Iris pigment epithelial cell (primary cell): Measurements from ENCODE around the gene NIPSNAP2.
"Not testable (repeated sequence)": the region's sequence is repeated elsewhere in the genome, so short reads cannot be mapped to it uniquely, and the experiment has no call there.

Source experiments
- DNase-seq: peaks from one replicate; pipeline ENCODE4 v3.0.0-alpha.2; 2011; ENCODE audit warnings: low read depth

The NIPSNAP2 gene

DNA sequence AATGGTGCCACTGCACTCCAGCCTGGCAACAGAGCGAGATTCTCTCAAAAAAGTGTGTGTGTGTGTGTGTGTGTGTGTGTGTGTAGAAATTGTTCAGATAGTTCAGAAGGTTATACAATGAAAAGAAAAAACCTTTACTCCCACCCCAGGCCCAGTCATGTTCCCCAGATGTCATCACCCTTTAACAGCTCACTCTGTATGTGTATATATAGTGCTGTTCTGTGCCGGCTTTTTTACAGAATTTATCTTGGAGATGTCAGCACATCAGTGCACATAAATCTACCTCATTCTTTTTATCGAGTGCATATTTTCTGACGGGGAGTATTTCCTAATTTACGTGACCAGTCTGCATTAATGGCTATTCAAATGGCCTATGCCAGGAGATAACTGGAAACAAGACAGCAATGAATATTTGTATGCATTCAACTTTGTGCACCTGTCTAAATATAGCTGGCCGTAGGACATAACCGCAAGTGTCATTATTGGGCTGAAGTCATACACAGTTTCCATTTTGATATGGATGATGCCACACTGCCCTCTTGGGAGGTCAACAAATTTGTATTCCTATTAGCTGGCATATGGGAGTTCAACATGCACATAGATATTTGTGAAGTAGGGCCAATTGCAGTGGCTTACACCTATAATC lies 11.7 kb downstream of the NIPSNAP2 start:
- no peak for DNase-seq

DNA sequence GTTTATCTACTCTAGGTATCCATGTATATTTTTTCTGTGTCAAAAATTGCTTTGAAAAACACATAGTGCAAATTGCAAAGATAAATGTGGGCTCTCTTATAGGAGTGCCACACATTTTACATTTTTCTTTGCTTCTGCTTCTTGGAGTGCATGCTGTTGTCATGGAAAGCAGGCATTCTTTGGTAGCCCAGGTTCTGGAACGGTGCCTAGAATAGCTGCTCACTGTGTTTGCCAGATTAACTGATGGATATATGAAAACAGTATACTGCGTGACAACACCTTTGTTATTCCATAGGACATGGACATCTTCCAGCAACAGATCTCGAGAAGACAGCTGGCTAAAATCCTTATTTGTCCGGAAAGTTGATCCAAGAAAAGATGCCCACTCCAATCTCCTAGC lies 13.4 kb downstream of the NIPSNAP2 start:
- DNase-seq, result peak; percentile 80

DNA sequence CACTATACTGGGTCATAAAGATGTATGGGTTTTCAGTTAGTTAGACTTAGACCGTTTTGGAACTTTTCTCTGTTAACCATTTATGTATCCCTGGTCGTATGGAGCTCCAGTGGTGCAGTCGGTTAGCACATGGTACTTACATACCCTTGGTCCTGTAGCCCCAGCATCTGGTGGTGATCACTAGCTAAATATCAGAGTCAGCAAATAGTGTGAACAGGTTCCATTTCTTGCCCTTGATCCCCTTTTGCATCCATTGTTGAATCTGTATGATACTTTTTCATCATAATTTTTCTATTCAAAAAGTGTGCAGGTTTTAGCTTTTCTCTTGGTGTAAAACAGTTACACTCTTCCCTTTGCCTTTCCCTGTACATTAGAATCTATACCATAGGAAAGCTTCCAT lies 15.9 kb downstream of the NIPSNAP2 start:
- no peak for DNase-seq

GRCh38 chr7:55983537-55983936 lies 19.2 kb downstream of the NIPSNAP2 start:
- no peak for DNase-seq

GRCh38 chr7:55992346-55992745 lies 28.0 kb downstream of the NIPSNAP2 start:
- no peak for DNase-seq

- no peak for DNase-seq
Measured at GRCh38 chr7:55996856-55997500, 32.6 kb downstream of the NIPSNAP2 start.

GRCh38 chr7:56003749-56004148 lies 39.4 kb downstream of the NIPSNAP2 start:
- DNase-seq, result no peak

DNA sequence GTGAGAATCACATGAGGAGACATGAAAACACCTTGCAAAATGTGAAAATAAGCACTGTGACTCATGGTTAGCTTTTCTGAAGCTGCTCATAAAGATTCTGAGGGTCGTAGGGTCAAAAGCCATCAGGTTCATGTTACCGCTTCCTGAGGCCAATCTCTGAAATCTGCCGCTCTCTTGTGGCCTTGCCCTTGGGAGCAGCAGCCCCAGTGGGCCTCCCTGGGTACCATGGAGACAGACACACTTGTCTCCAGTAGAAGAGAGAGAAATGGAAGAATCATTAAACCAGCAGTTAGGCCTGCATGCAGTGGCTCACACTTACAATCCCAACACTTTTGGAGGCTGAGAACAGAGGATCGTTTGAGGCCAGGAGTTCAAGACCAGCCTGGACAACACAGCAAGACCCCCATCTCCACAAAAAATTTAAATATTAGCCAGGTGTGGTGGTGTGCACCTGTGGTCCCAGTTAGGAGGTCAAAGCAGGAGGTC lies 42.8 kb downstream of the NIPSNAP2 start:
- DNase-seq, result peak; percentile 33

DNA sequence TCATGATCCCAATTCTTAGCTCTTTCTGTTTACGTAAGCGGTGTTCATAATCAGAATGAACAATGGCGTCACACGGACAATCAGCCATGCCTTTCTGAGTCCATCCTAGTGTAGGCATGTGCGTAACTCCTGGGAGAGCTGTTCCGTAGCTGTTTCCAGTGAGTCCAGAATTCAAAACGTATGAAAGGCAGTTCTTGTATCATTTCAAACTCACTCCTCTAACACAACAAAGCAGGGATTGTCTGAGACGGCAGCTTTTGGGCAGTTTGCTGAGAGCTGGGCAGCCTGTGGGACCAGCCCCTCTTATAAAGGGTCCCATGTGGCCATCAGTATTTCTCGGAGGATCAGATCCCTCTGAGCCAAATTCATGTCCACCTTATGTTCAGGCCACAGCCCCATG lies 43.5 kb downstream of the NIPSNAP2 start:
- no peak for DNase-seq

DNA sequence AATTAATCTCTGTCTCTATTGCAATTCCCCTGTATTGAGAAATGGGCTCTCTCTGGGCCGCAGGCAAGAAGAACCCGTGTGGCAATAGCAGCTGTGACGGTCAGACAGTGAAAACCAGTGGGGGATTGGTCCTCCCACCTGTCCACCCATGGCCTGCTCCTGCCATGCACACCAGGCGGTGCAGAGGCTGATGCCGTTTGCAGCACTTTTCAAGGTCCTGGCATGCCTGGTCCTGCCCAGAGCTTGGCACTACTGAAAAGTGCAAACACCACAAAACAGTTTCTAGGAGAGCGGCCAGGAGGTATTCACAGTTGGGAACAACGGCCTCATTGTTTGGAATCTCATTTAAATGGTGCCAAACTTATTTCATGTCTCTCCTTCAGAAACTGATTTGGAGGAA lies 45.3 kb downstream of the NIPSNAP2 start:
- no peak for DNase-seq

GRCh38 chr7:56017015-56017414 lies 52.6 kb downstream of the NIPSNAP2 start:
- DNase-seq, result not testable (repeated sequence)

DNA sequence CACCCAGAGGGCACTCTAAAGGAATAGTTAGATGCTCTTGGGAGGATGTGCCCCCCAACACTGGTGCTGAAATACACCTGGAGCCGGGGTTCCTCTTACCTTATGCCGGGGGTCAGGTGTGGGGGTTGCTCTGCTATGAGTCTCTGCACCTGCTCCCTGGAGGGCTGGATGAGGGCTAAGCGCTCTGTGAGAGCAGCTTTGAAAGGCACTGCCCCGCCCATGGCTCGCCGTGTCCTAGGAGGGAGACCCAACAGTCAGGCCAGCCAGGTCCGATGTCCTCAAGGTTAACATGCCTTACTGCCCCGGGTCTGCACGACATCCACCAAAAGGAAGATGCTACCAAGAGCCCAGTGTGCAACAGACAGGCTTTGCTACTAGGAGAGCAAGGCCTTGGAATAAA lies 55.1 kb downstream of the NIPSNAP2 start:
- DNase-seq, result no peak

DNA sequence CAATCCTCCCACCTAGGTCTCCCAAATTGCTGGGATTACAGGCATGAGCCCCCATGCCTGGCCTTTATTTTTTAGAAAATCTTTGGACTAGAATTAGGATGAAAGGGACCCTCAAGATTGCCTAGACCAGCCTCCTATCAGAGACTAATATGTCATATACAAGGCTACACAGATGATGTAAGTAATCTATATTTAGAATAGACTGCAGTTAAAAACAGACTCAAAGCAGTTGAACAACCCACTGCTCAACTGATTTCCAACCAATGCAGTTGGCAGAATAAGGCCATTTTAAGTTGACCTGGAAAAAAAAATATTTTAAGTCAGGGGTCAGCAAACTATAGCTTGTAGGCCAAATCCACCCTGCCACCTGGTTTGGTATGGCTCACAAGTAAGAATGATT lies 59.1 kb downstream of the NIPSNAP2 start:
- no peak for DNase-seq

GRCh38 chr7:56026538-56026937 lies 62.2 kb downstream of the NIPSNAP2 start:
- no peak for DNase-seq

GRCh38 chr7:56028942-56029630 lies 64.7 kb downstream of the NIPSNAP2 start:
- peak; percentile 48 for DNase-seq

GRCh38 chr7:56030340-56030739 lies 66.0 kb downstream of the NIPSNAP2 start:
- DNase-seq, result no peak

GRCh38 chr7:56031556-56031955 lies 67.2 kb downstream of the NIPSNAP2 start:
- not testable (repeated sequence) for DNase-seq

DNA sequence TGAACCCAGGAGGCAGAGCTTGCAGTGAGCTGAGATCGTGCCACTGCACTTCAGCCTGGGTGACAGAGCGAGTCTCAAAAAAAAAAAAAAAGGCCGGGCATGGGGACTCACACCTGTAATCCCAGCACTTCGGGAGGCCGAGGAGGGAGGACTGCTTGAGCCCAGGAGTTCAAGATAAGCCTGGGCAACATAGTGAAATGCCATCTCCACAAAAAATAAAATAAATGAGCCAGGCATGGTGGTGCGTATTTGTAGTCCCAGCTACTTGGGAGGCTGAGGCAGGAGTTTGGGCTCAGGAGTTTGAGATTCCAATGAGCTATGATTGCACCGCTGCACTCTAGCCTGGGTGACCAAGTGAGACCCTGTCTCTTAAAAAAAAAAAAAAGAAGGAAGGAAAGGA lies 68.2 kb downstream of the NIPSNAP2 start:
- DNase-seq, result not testable (repeated sequence)

- DNase-seq, result peak; percentile 81
Measured at GRCh38 chr7:56033671-56034432, 69.5 kb downstream of the NIPSNAP2 start.

- DNase-seq, result no peak
Measured at GRCh38 chr7:56040730-56041129, 76.3 kb downstream of the NIPSNAP2 start.

GRCh38 chr7:56045758-56046157 lies 81.4 kb downstream of the NIPSNAP2 start:
- not testable (repeated sequence) for DNase-seq

DNA sequence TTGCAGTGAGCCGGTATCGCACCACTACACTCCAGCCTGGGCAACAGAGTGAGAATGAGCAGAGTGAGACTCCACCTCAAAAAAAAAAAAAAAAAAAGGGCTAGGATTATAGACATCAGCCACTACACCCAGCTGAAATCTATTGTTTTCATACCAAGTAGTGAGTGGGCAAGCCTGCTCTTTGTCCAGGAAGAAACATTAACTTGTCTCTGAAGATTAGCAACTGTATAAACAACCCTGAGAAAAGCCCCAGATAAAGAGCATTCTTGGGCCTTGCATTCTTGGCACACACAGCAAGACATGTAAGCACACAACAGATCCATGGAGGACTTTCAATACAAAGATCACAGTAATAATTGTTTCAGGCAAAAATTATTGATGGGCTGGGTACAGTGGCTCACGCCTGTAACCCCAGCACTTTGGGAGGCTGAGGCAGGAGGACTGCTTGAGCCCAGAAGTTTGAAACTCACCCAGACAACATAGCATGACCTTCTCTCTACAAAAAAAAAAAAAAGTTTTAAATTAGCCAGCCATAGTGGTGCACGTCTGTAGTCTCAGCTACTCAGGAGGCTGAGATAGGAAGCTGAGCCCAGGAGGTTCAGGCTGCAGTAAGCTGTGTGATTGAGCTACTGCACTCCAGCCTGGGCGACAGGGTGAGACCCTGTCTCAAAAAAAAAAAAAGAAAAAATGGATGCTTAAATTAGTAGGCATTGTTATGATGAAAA lies 82.5 kb downstream of the NIPSNAP2 start:
- peak; percentile 96 for DNase-seq
